Loucy (cell line): ENCODE measurements around the gene PHACTR2.

Source experiments
- H2AFZ ChIP-seq: fragments of 200-600 bp; sonication (generic); 2 replicates; pipeline ENCODE4 v1.6.0; 2016; ENCODE audit warnings: antibody characterized with exemption, mild to moderate bottlenecking, low read length, moderate library complexity
- H3F3A ChIP-seq: fragments of 200-600 bp; 2 replicates; pipeline ENCODE4 v1.6.0; 2016; ENCODE audit warnings: antibody characterized with exemption, low read depth, mild to moderate bottlenecking
- H3K27me3 ChIP-seq: fragments of 200-600 bp; sonication (generic); 2 replicates; pipeline ENCODE4 v1.6.1; 2014; ENCODE audit warnings: low read length, mild to moderate bottlenecking; ENCODE audit not compliant: insufficient read depth, poor library complexity, severe bottlenecking
- H3K36me3 ChIP-seq: fragments of 200-600 bp; sonication (generic); 2 replicates; pipeline ENCODE4 v1.6.1; 2016; ENCODE audit warnings: low read length; ENCODE audit not compliant: insufficient read depth
- H3K4me1 ChIP-seq: fragments of 200-600 bp; sonication (generic); 2 replicates; pipeline ENCODE4 v1.5.1; 2014; ENCODE audit warnings: low read length, mild to moderate bottlenecking; ENCODE audit not compliant: insufficient read depth, poor library complexity, severe bottlenecking
- H3K4me2 ChIP-seq: fragments of 200-600 bp; sonication (generic); 2 replicates; pipeline ENCODE4 v1.6.0; 2014; ENCODE audit warnings: antibody characterized with exemption, low read length, low read depth, mild to moderate bottlenecking; ENCODE audit not compliant: poor library complexity, severe bottlenecking
- H3K4me3 ChIP-seq: fragments of 200-600 bp; sonication (generic); 2 replicates; pipeline ENCODE4 v1.5.1; 2014; ENCODE audit warnings: low read length, mild to moderate bottlenecking, mixed read lengths; ENCODE audit not compliant: poor library complexity, severe bottlenecking
- H3K79me2 ChIP-seq: fragments of 200-600 bp; sonication (generic); 2 replicates; pipeline ENCODE4 v1.6.1; 2014; ENCODE audit warnings: low read length; ENCODE audit not compliant: insufficient read depth
- H3K9ac ChIP-seq: fragments of 200-600 bp; sonication (generic); 2 replicates; pipeline ENCODE4 v1.6.0; 2014; ENCODE audit warnings: mild to moderate bottlenecking, low read depth, low read length, moderate library complexity; ENCODE audit not compliant: poor library complexity, severe bottlenecking
- H3K9me2 ChIP-seq: fragments of 200-600 bp; sonication (generic); replicated peaks from 2 replicates; pipeline ENCODE4 v1.6.1; 2016; ENCODE audit warnings: low read depth, low read length, mixed read lengths
- H3K9me3 ChIP-seq: fragments of 200-600 bp; sonication (generic); 2 replicates; pipeline ENCODE4 v1.6.1; 2014; ENCODE audit warnings: mild to moderate bottlenecking, antibody characterized with exemption, low read length, low read depth; ENCODE audit not compliant: insufficient read depth
- H4K20me1 ChIP-seq: fragments of 200-600 bp; sonication (generic); 2 replicates; pipeline ENCODE4 v1.6.0; 2014; ENCODE audit warnings: antibody characterized with exemption, low read length, mild to moderate bottlenecking; ENCODE audit not compliant: insufficient read depth, poor library complexity, severe bottlenecking
- CTCF ChIP-seq: fragments of 200-600 bp; sonication (generic); conservative IDR thresholded peaks from 2 replicates; pipeline ENCODE4 v1.5.1; 2014; ENCODE audit warnings: mild to moderate bottlenecking, antibody characterized with exemption, low read length
- EZH2phosphoT487 ChIP-seq: fragments of 200-600 bp; IDR thresholded peaks from 2 replicates; pipeline ENCODE4 v1.6.1; 2018; ENCODE audit warnings: antibody characterized with exemption, mild to moderate bottlenecking, moderate library complexity, borderline replicate concordance

Gene PHACTR2

DNA sequence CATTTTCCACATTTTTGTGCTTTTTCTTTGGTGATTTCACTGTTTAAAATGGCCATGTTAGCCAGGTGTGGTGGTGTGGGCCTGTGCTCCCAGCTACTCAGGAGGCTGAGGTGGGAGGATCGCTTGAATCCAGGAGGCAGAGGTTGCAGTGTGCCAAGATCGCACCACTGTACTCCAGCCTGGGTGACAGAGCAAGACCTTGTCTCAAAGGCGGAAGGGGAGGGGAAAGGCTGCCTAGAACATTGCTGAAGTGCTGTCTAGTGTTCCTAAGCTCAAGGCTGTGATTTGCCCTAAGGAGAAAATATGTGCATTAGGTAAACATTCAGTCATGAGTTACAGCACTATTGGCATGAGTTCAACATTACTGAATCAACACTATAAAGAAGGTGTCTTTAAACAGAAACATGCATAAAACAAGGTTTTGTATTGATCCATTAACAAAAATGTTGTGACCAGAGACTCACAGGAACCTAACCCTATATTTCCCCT is 200.6 kb downstream of the PHACTR2 start:
- Histone ChIP-seq H3K9me2 (no peaks in the 10 kb centered on the region), H3K27me3 (no peaks in the 10 kb centered on the region), H3K4me1 (peaks cover 9% of the 10 kb centered on the region), H3K9me3 (no peaks in the 10 kb centered on the region), H3F3A (no peaks in the 10 kb centered on the region), H4K20me1 (no peaks in the 10 kb centered on the region), H3K9ac (no peak overlapping the region), H3K4me3 (no peak overlapping the region), H3K79me2 (no peaks in the 10 kb centered on the region), H3K36me3 (no peaks in the 10 kb centered on the region), H3K4me2 (no peak overlapping the region), H2AFZ (no peak overlapping the region)
- no peak for TF ChIP-seq EZH2phosphoT487
- TF ChIP-seq CTCF = no peak

GRCh38 chr6:143880412-143880811 is 202.6 kb downstream of the PHACTR2 start:
- H3K9ac ChIP-seq = no peak overlapping the region
- no peak overlapping the region for H3K4me3 ChIP-seq
- H3F3A ChIP-seq = no peaks in the 10 kb centered on the region
- H2AFZ ChIP-seq = no peak overlapping the region
- no peaks in the 10 kb centered on the region for H3K79me2 ChIP-seq
- H4K20me1 ChIP-seq = no peaks in the 10 kb centered on the region
- peaks cover 9% of the 10 kb centered on the region for H3K4me1 ChIP-seq
- H3K9me3 ChIP-seq = no peaks in the 10 kb centered on the region
- TF ChIP-seq EZH2phosphoT487 (no peak), CTCF (no peak)
- no peaks in the 10 kb centered on the region for H3K27me3 ChIP-seq
- H3K36me3 ChIP-seq = no peaks in the 10 kb centered on the region
- H3K4me2 ChIP-seq = no peak overlapping the region
- H3K9me2 ChIP-seq = no peaks in the 10 kb centered on the region
